H1 (cell line): ENCODE results near the gene SBF2. TPM values are rescaled to one million over a fixed set of nuclear protein-coding genes. Genes with fewer than 3 reads are reported as not detected.

Experiments used
- SIRT6 ChIP-seq: IDR thresholded peaks from one replicate; pipeline ENCODE4 v1.7.1; 2012; ENCODE audit warnings: low read length, inconsistent platforms
- TAF7 ChIP-seq: optimal IDR thresholded peaks from 2 replicates; pipeline ENCODE3; 2011; ENCODE audit warnings: low read depth, mild to moderate bottlenecking, inconsistent platforms, low read length, moderate library complexity, borderline replicate concordance
- polyA plus RNA-seq, 7 experiments: library from polyadenylated mRNA; depleted of rRNA in 3 of 7; stranded (reverse) in 5 of 7; unstranded in 2 of 7; fragments of >200 nt in 5 of 7; fragments of 200-250 nt in 2 of 7; gene quantifications; 1 replicate in 5 of 7; 2 replicates in 1 of 7; 4 replicates in 1 of 7; pipeline versions ENCODE4 v1.2.1 to v1.2.3, GENCODE V29; 2011 to 2013; ENCODE audit warnings: missing spikeins in 2 of 7, mixed read lengths in 2 of 7
- total RNA-seq: library from RNA; stranded (reverse); fragmentation: NEBNext Ultra II Directional; extraction: Animal tissue kit (Norgen Biotek cat#: 25700); gene quantifications from 2 replicates; pipeline ENCODE4 v1.2.1, GENCODE V29; 2021

The SBF2 gene
- total and polyA plus RNA-seq, 2 of the 8 experiments (the other 6 are each of a cell fraction or from before 2014, with no cell fraction given): 36.7 to 50.5 TPM

DNA sequence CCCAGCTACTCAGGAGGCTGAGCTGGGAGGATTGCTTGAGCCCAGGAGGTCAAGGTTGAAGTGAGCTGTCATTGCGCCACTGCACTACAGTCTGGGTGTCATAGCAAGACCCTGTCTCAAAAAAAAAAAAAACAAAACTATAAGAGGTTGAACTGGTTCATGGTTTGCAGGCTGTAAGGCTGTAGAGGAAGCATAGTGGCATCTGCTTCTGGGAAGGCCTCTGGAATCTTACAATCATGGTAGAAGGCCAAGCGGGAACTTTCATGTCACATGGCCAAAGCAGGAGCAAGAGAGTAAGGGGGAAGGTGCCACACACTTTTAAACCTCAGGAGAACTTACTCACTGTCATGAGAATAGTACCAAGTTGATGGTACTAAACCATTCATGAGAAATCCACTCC is 520.5 kb downstream of the SBF2 start (continued):
- TF ChIP-seq TAF7 (no peak), SIRT6 (no peak)
